ENCODE measurements around the gene PMP22. TPM values are rescaled to one million over a fixed set of nuclear protein-coding genes. Genes with fewer than 3 reads are reported as not detected.
A peak's percentile ranks its signal among the peaks of the same experiment; 100 is the strongest.

Gene PMP22
- total and polyA plus RNA-seq, 4 donors: 78.1 to 168 (median 138) TPM

DNA sequence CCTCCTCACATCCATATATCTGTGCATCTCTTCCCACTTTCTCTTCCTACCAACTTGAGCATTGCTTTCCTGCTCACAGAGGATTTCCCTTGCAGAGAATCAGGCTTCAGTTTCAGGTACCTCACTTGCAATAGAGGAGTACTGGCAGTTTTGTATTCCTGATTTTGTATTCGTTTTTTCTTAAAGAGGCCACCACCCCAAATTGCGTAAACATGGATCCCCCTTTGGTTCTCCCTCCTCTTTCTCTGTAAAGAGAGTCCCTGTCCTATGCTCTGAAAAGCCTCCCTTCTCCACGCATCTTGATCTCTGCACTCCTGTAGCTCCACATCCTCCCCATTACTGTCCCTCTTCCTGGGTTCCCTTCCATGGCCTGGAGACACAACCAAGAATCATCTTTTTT is 44.1 kb upstream of the PMP22 start:
- no peak overlapping the region for H3K9ac ChIP-seq (ENCODE audit: insufficient read depth in 1 of 2, low read length in 2 of 2)
- 75 to 76% methylated on average over 3 of the region's 3 CpGs for WGBS, 2 donors
- TF ChIP-seq, protein P1, sequence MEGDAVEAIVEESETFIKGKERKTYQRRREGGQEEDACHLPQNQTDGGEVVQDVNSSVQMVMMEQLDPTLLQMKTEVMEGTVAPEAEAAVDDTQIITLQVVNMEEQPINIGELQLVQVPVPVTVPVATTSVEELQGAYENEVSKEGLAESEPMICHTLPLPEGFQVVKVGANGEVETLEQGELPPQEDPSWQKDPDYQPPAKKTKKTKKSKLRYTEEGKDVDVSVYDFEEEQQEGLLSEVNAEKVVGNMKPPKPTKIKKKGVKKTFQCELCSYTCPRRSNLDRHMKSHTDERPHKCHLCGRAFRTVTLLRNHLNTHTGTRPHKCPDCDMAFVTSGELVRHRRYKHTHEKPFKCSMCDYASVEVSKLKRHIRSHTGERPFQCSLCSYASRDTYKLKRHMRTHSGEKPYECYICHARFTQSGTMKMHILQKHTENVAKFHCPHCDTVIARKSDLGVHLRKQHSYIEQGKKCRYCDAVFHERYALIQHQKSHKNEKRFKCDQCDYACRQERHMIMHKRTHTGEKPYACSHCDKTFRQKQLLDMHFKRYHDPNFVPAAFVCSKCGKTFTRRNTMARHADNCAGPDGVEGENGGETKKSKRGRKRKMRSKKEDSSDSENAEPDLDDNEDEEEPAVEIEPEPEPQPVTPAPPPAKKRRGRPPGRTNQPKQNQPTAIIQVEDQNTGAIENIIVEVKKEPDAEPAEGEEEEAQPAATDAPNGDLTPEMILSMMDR (IDR thresholded peaks at IDR 0.05; ENCODE audit: control extremely low read depth, extremely low read depth): no peak
- H3K4me1 ChIP-seq (ENCODE audit: control insufficient read depth in 5 of 5, insufficient read depth in 5 of 5, low read length in 5 of 5): peaks cover 0 to 55% (median 22%) of the 10 kb centered on the region in 5 donors
- H3K36me3 ChIP-seq (ENCODE audit: control insufficient read depth in 4 of 4, insufficient read depth in 4 of 4, low read length in 4 of 4): no peaks in the 10 kb centered on the region
- no peak overlapping the region for H3K27ac ChIP-seq (ENCODE audit: low read depth in 1 of 2, low read length in 1 of 2)
- DNase-seq: no peak
- ATAC-seq (ENCODE audit: insufficient read depth, low FRiP score): no peak
- no peaks in the 10 kb centered on the region for H3K27me3 ChIP-seq (ENCODE audit: control insufficient read depth in 3 of 3, insufficient read depth in 3 of 3, low read length in 2 of 3)
- H3K9me3 ChIP-seq (ENCODE audit: control insufficient read depth in 4 of 4, insufficient read depth in 3 of 4, low read length in 3 of 4): no peaks in the 10 kb centered on the region
- H3K4me3 ChIP-seq: no peak overlapping the region

DNA sequence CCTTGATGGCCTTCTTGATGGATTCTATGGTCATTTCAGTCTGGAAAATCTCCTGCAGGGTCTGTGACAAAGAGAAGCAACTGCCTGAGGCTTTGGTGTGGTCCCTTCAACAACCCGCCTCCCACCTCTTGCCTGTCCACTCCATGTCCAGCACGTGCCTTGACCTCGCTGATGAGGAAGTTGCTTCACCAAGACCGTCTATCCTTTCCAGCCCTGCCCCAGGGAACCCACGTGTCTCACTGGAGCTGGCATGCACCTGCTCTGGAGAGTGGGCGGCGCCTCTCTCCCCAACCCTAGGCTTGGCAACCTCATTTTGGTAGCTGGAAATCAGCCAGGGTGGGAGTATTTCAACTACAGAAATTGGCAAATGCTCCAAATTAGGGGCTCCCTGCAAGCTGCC is 43.6 kb upstream of the PMP22 start:
- Histone ChIP-seq H3K4me1 (ENCODE audit: control insufficient read depth in 5 of 5, insufficient read depth in 5 of 5, low read length in 5 of 5) (peaks cover 0 to 58% (median 22%) of the 10 kb centered on the region in 5 donors), H3K27ac (ENCODE audit: low read depth in 1 of 2, low read length in 1 of 2) (no peak overlapping the region), H3K9ac (ENCODE audit: insufficient read depth in 1 of 2, low read length in 2 of 2) (no peak overlapping the region), H3K4me3 (no peak overlapping the region), H3K9me3 (ENCODE audit: control insufficient read depth in 4 of 4, insufficient read depth in 3 of 4, low read length in 3 of 4) (no peaks in the 10 kb centered on the region), H3K36me3 (ENCODE audit: control insufficient read depth in 4 of 4, insufficient read depth in 4 of 4, low read length in 4 of 4) (no peaks in the 10 kb centered on the region), H3K27me3 (ENCODE audit: control insufficient read depth in 3 of 3, insufficient read depth in 3 of 3, low read length in 2 of 3) (no peaks in the 10 kb centered on the region)
- DNase-seq (no peak), ATAC-seq (ENCODE audit: insufficient read depth, low FRiP score) (no peak)
- WGBS, 2 donors: 71 to 81% methylated on average over 7 of the region's 7 CpGs
- TF ChIP-seq, protein P1 (IDR thresholded peaks at IDR 0.05; ENCODE audit: control extremely low read depth, extremely low read depth): no peak

DNA sequence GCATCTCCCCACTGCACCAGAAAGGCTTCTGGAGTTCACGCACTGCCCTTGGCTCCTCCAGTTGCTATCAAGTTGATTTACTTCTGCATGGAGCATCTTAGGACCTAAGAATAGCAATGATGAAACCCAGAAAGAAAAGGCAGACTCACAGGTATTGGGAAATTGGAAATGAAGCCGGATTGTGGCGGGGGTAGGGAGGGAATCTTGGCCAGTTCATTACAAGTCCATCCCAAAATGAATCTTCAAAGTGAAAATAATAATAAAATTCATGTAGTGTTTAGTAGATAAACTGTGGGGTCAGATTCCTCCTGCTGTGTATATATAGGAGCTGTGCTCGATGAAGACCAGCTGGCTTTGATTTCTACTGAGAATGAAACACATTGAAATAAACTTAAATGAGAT is 42.6 kb upstream of the PMP22 start:
- Histone ChIP-seq H3K9me3 (ENCODE audit: control insufficient read depth in 4 of 4, insufficient read depth in 3 of 4, low read length in 3 of 4) (no peaks in the 10 kb centered on the region), H3K36me3 (ENCODE audit: control insufficient read depth in 4 of 4, insufficient read depth in 4 of 4, low read length in 4 of 4) (no peaks in the 10 kb centered on the region), H3K4me3 (no peak overlapping the region), H3K4me1 (ENCODE audit: control insufficient read depth in 5 of 5, insufficient read depth in 5 of 5, low read length in 5 of 5) (peaks cover 0 to 60% (median 22%) of the 10 kb centered on the region in 5 donors), H3K9ac (ENCODE audit: insufficient read depth in 1 of 2, low read length in 2 of 2) (no peak overlapping the region), H3K27ac (ENCODE audit: low read depth in 1 of 2, low read length in 1 of 2) (no peak overlapping the region), H3K27me3 (ENCODE audit: control insufficient read depth in 3 of 3, insufficient read depth in 3 of 3, low read length in 2 of 3) (no peaks in the 10 kb centered on the region)
- ATAC-seq (ENCODE audit: insufficient read depth, low FRiP score) (no peak), DNase-seq (peak; percentile 89 to 98 (median 98))
- 57 to 60% methylated on average over 4 of the region's 4 CpGs for WGBS, 2 donors
- TF ChIP-seq, protein P1 (IDR thresholded peaks at IDR 0.05; ENCODE audit: control extremely low read depth, extremely low read depth): no peak

DNA sequence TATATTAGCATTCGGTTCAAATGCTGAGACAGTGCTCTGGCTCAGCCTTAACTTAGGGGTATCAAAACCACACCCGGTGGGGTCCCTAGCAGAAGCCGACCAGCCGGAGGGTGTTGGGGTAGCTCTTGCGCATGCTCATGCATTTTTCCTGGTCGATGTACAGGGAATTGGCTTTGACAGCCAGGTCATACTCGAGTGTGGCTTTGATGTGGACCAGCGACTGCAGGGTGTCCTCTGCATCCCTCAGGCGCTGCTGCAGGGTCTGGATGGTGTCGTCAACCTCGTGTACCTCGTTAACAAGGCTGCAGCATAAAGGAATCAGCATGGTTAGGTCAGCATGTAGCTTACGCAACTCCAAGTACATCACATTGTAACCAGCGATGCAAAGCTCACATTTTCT is 38.7 kb upstream of the PMP22 start:
- H3K9ac ChIP-seq (ENCODE audit: insufficient read depth in 1 of 2, low read length in 2 of 2): no peak overlapping the region
- H3K27ac ChIP-seq (ENCODE audit: low read depth in 1 of 2, low read length in 1 of 2): no peak overlapping the region
- no peaks in the 10 kb centered on the region for H3K36me3 ChIP-seq (ENCODE audit: control insufficient read depth in 4 of 4, insufficient read depth in 4 of 4, low read length in 4 of 4)
- WGBS, 2 donors: 89 to 91% methylated on average over 14 of the region's 14 CpGs
- no peaks in the 10 kb centered on the region for H3K27me3 ChIP-seq (ENCODE audit: control insufficient read depth in 3 of 3, insufficient read depth in 3 of 3, low read length in 2 of 3)
- TF ChIP-seq, protein P1 (IDR thresholded peaks at IDR 0.05; ENCODE audit: control extremely low read depth, extremely low read depth): no peak
- peaks cover 0 to 51% (median 20%) of the 10 kb centered on the region in 5 donors for H3K4me1 ChIP-seq (ENCODE audit: control insufficient read depth in 5 of 5, insufficient read depth in 5 of 5, low read length in 5 of 5)
- H3K9me3 ChIP-seq (ENCODE audit: control insufficient read depth in 4 of 4, insufficient read depth in 3 of 4, low read length in 3 of 4): no peaks in the 10 kb centered on the region
- ATAC-seq (ENCODE audit: insufficient read depth, low FRiP score): no peak
- no peak overlapping the region for H3K4me3 ChIP-seq
- DNase-seq: no peak

Measured in lung (tissue), 12 donors.